ENCODE results near the gene AIG1. TPM values are rescaled to one million over a fixed set of nuclear protein-coding genes. Genes with fewer than 3 reads are reported as not detected.

The AIG1 gene
- total and polyA plus RNA-seq, 2 experiments from 2014 or later, result 92.8 to 102 TPM

DNA sequence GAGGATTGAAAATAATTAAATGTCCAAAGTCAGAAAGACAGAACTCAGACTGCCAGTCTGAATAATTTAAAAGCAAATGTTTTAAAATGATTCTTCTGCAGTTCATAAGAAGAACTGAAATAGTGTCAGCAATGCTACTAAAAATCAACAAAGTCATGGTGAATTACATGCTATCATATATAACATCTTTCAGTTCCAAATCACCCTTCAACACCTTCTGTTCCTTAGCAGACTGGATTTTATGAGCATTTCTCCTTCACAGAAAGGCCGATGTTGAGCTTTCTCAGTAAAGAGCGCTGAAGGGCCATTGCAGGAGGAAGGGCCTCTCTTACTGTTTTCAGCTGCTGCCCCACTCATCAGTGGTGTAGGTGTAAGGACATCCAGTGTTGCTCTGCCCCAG, 63.3 kb downstream of the AIG1 start:
- Histone ChIP-seq H3K4me3 (no peak overlapping the region), H3K27ac (no peak overlapping the region), H3K27me3 (no peaks in the 10 kb centered on the region), H3K4me1 (ENCODE audit: insufficient read depth) (no peaks in the 10 kb centered on the region), H4K20me1 (ENCODE audit: insufficient read depth, poor library complexity, severe bottlenecking) (no peaks in the 10 kb centered on the region), H3K36me3 (replicated peaks; ENCODE audit: insufficient read depth, low read depth) (no peaks in the 10 kb centered on the region), H3K4me2 (no peak overlapping the region), H3K79me2 (no peaks in the 10 kb centered on the region), H3K9me2 (replicated peaks; ENCODE audit: insufficient read depth) (no peaks in the 10 kb centered on the region), H3K9me3 (ENCODE audit: low read depth) (no peaks in the 10 kb centered on the region), H2AFZ (no peak overlapping the region)
- WGBS (ENCODE audit: low lambda C conversion rate, missing lambda C conversion rate), result 89% methylated on average over 2 of the region's 2 CpGs
- TF ChIP-seq EZH2phosphoT487 (IDR thresholded peaks at IDR 0.05; ENCODE audit: low read depth, severe bottlenecking, unreplicated experiment) (no peak), EZH2 (IDR thresholded peaks at IDR 0.05; ENCODE audit: borderline replicate concordance) (no peak)
- TF ChIP-seq, protein P1, sequence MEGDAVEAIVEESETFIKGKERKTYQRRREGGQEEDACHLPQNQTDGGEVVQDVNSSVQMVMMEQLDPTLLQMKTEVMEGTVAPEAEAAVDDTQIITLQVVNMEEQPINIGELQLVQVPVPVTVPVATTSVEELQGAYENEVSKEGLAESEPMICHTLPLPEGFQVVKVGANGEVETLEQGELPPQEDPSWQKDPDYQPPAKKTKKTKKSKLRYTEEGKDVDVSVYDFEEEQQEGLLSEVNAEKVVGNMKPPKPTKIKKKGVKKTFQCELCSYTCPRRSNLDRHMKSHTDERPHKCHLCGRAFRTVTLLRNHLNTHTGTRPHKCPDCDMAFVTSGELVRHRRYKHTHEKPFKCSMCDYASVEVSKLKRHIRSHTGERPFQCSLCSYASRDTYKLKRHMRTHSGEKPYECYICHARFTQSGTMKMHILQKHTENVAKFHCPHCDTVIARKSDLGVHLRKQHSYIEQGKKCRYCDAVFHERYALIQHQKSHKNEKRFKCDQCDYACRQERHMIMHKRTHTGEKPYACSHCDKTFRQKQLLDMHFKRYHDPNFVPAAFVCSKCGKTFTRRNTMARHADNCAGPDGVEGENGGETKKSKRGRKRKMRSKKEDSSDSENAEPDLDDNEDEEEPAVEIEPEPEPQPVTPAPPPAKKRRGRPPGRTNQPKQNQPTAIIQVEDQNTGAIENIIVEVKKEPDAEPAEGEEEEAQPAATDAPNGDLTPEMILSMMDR (IDR thresholded peaks at IDR 0.05; ENCODE audit: poor library complexity), result no peak
- no peak for DNase-seq (ENCODE audit: low spot score)

DNA sequence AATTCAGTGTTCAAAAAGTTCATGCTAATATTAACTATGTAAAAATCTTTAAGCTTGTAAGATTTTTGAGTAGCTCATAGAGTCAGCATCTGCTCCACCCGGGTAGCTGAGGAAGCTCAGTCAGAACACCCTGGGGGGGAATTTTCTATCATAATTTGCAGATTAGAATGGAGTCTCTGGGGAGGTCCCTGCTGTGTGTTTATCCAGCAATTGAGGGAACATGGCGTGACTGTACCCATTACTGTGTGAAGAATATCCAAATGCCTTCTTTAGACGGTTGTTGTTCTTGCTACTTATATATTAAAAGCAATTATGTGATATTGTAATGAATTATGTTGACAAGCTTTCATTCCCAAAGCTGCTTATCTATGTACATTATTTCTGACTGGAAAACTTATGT, 64.8 kb downstream of the AIG1 start:
- H3K4me1 ChIP-seq (ENCODE audit: insufficient read depth), result no peaks in the 10 kb centered on the region
- H3K27me3 ChIP-seq, result no peaks in the 10 kb centered on the region
- H3K9me3 ChIP-seq (ENCODE audit: low read depth), result no peaks in the 10 kb centered on the region
- no peak overlapping the region for H2AFZ ChIP-seq
- H3K4me3 ChIP-seq, result no peak overlapping the region
- H3K9me2 ChIP-seq (replicated peaks; ENCODE audit: insufficient read depth), result no peaks in the 10 kb centered on the region
- H3K79me2 ChIP-seq, result no peaks in the 10 kb centered on the region
- TF ChIP-seq, protein P1 (IDR thresholded peaks at IDR 0.05; ENCODE audit: poor library complexity), result no peak
- TF ChIP-seq EZH2 (IDR thresholded peaks at IDR 0.05; ENCODE audit: borderline replicate concordance), result no peak
- TF ChIP-seq EZH2phosphoT487 (IDR thresholded peaks at IDR 0.05; ENCODE audit: low read depth, severe bottlenecking, unreplicated experiment), result no peak
- no peaks in the 10 kb centered on the region for H4K20me1 ChIP-seq (ENCODE audit: insufficient read depth, poor library complexity, severe bottlenecking)
- no peak for DNase-seq (ENCODE audit: low spot score)
- H3K36me3 ChIP-seq (replicated peaks; ENCODE audit: insufficient read depth, low read depth), result no peaks in the 10 kb centered on the region
- 90% methylated on average over 3 of the region's 3 CpGs for WGBS (ENCODE audit: low lambda C conversion rate, missing lambda C conversion rate)
- no peak overlapping the region for H3K4me2 ChIP-seq
- no peak overlapping the region for H3K27ac ChIP-seq

DNA sequence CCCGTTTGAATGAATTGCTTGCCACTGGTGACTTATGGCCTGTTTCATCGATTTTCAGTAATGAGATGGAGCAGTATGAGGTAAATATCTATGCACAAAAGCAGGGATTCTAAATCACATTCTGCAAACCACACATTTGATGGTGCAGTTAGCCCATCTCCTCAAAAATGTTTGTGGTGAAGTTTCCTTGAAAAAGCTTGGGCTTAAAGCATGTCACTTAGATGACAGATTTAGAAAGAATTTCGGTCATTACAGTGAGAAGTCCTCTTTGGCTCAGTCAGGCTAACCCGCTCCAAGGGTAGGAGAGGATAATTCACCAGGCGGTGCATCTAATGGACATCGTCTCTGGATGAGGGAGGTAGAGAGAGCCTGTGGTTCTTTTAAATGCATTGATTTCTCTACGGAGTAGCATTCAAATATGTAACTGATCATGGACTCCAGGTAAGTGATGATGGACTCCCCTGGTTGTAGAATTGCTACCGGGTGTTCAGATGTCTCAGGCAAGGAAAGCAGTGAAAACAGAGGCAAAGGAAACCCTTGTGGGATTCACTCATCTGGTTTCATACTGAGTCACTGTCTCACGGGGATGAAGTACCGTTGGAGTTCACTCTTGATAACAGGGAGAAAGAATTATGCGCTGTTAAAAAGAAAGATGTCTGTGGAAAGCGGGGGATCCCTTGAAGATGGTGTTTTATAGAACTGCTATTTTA, 65.3 kb downstream of the AIG1 start:
- no peak for TF ChIP-seq EZH2 (IDR thresholded peaks at IDR 0.05; ENCODE audit: borderline replicate concordance)
- TF ChIP-seq EZH2phosphoT487 (IDR thresholded peaks at IDR 0.05; ENCODE audit: low read depth, severe bottlenecking, unreplicated experiment), result no peak
- TF ChIP-seq, protein P1 (IDR thresholded peaks at IDR 0.05; ENCODE audit: poor library complexity), result no peak
- H2AFZ ChIP-seq, result no peak overlapping the region
- no peak overlapping the region for H3K27ac ChIP-seq
- 94% methylated on average over 12 of the region's 12 CpGs for WGBS (ENCODE audit: low lambda C conversion rate, missing lambda C conversion rate)
- no peak overlapping the region for H3K4me2 ChIP-seq
- no peak overlapping the region for H3K4me3 ChIP-seq
- H4K20me1 ChIP-seq (ENCODE audit: insufficient read depth, poor library complexity, severe bottlenecking), result no peaks in the 10 kb centered on the region
- no peaks in the 10 kb centered on the region for H3K4me1 ChIP-seq (ENCODE audit: insufficient read depth)
- H3K79me2 ChIP-seq, result no peaks in the 10 kb centered on the region
- H3K9me3 ChIP-seq (ENCODE audit: low read depth), result no peaks in the 10 kb centered on the region
- DNase-seq (ENCODE audit: low spot score), result no peak
- no peaks in the 10 kb centered on the region for H3K27me3 ChIP-seq
- H3K36me3 ChIP-seq (replicated peaks; ENCODE audit: insufficient read depth, low read depth), result no peaks in the 10 kb centered on the region
- H3K9me2 ChIP-seq (replicated peaks; ENCODE audit: insufficient read depth), result no peaks in the 10 kb centered on the region

All from hepatocyte (in vitro differentiated cells).